Body of pancreas (tissue), 4 donors: ENCODE measurements around the gene SPOCK2. TPM values are rescaled to one million over a fixed set of nuclear protein-coding genes. Genes with fewer than 3 reads are reported as not detected.

Source experiments
- ATAC-seq: fragments of 150-250 bp; one replicate; pipeline ENCODE4 v1.9.1; 2016
- DNase-seq, 4 donors: peaks; one replicate each; pipeline ENCODE4 v3.0.0-alpha.2; 2019
- H3K27ac ChIP-seq, 4 donors: fragments of 200-600 bp; sonication (generic); 1 replicate in 3 of 4; 2 replicates in 1 of 4; pipeline versions ENCODE4 v1.5.1 to v1.6.1; 2016 to 2019; ENCODE audit warnings: mild to moderate bottlenecking in 1 of 4, mixed read lengths in 1 of 4, moderate library complexity in 1 of 4
- H3K27me3 ChIP-seq, 2 donors: fragments of 200-600 bp; sonication (generic); one replicate each; pipeline ENCODE4 v1.6.0; 2016; ENCODE audit warnings: mild to moderate bottlenecking in 1 of 2
- H3K36me3 ChIP-seq, 2 donors: fragments of 200-600 bp; sonication (generic); replicated peaks in 1 of 2; 2 replicates each; pipeline ENCODE4 v1.5.1; 2016; ENCODE audit warnings: low read depth in 2 of 2; ENCODE audit not compliant: insufficient read depth in 1 of 2
- H3K4me1 ChIP-seq: fragments of 200-600 bp; sonication (generic); one replicate; pipeline ENCODE4 v1.6.0; 2016
- H3K4me3 ChIP-seq, 2 donors: fragments of 200-600 bp; sonication (generic); 1 replicate in 1 of 2; 2 replicates in 1 of 2; pipeline ENCODE4 v1.5.1; 2016 to 2019
- H3K9me3 ChIP-seq, 3 donors: fragments of 200-600 bp; sonication (generic); 1 replicate in 2 of 3; 2 replicates in 1 of 3; pipeline ENCODE4 v1.5.1; 2016
- CTCF ChIP-seq, 7 experiments: fragments of 450-650 bp in 4 of 7; fragments of 200-600 bp in 3 of 7; sonication (generic) in 3 of 7; IDR thresholded peaks; one replicate each; pipeline ENCODE4 v1.5.1; 2016 to 2019; ENCODE audit warnings: antibody characterized with exemption in 7 of 7
- POLR2A ChIP-seq, 3 donors: fragments of 450-650 bp; IDR thresholded peaks; one replicate each; pipeline ENCODE4 v1.6.1; 2016; ENCODE audit warnings: antibody characterized with exemption in 3 of 3, mild to moderate bottlenecking in 2 of 3
- WGBS, 2 donors: methylation state at CpG; one replicate each; pipeline ENCODE4 v1.1.5; 2017; 5-methylcytosine and 5-hydroxymethylcytosine counted together
- intact Hi-C: fragments of 100-400 bp; cut with DNase I; formaldehyde crosslinking; loops from one replicate; pipeline ENCODE4 v1.15.1; 2023
- total RNA-seq, 2 donors: library from RNA; depleted of rRNA; stranded (reverse); fragments of >200 nt; gene quantifications; one replicate each; pipeline ENCODE4 v1.1.0, GENCODE V29; 2016

Gene SPOCK2
- total RNA-seq, 2 donors from 2014 or later: 2.0 to 7.3 TPM

- DNase-seq: no peak
- 90 to 99% methylated on average over 3 of the region's 3 CpGs for WGBS, 2 donors
- TF ChIP-seq CTCF (IDR thresholded peaks at IDR 0.05) (no peak), POLR2A (IDR thresholded peaks at IDR 0.05) (no peak)
- Histone ChIP-seq H3K27ac (no peak overlapping the region), H3K36me3 (no peaks in the 10 kb centered on the region), H3K4me3 (no peak overlapping the region), H3K27me3 (peaks cover 0 to 20% of the 10 kb centered on the region in 2 donors), H3K4me1 (peaks cover 17% of the 10 kb centered on the region), H3K9me3 (no peaks in the 10 kb centered on the region)
- no peak for ATAC-seq
- intact Hi-C loops: no loop called here
These were observed 2.0 kb upstream of the SPOCK2 start for GRCh38 chr10:72090326-72090725.

GRCh38 chr10:72089618-72090017, 1.3 kb upstream of the SPOCK2 start:
- intact Hi-C loops: no loop called here
- no peak for ATAC-seq
- H3K9me3 ChIP-seq: no peaks in the 10 kb centered on the region
- DNase-seq: no peak
- no peak overlapping the region for H3K27ac ChIP-seq
- peaks cover 0 to 20% of the 10 kb centered on the region in 2 donors for H3K27me3 ChIP-seq
- H3K4me1 ChIP-seq: peaks cover 17% of the 10 kb centered on the region
- no peak overlapping the region for H3K4me3 ChIP-seq
- TF ChIP-seq POLR2A (IDR thresholded peaks at IDR 0.05) (no peak), CTCF (IDR thresholded peaks at IDR 0.05) (no peak)
- H3K36me3 ChIP-seq: no peaks in the 10 kb centered on the region
- 74 to 85% methylated on average over 6 of the region's 6 CpGs for WGBS, 2 donors

- intact Hi-C loops: no loop called here
- Histone ChIP-seq H3K4me3 (no peak overlapping the region), H3K27me3 (peaks cover 0 to 20% of the 10 kb centered on the region in 2 donors), H3K9me3 (no peaks in the 10 kb centered on the region), H3K27ac (no peak overlapping the region), H3K36me3 (no peaks in the 10 kb centered on the region), H3K4me1 (peaks cover 17% of the 10 kb centered on the region)
- TF ChIP-seq POLR2A (IDR thresholded peaks at IDR 0.05): no peak
- no peak for TF ChIP-seq CTCF (IDR thresholded peaks at IDR 0.05)
- no peak for DNase-seq
- 67 to 75% methylated on average over 14 of the region's 14 CpGs for WGBS, 2 donors
- no peak for ATAC-seq
These were observed 681 bp upstream of the SPOCK2 start for GRCh38 chr10:72088889-72089575.

GRCh38 chr10:72087392-72087968, 871 bp downstream of the SPOCK2 start:
- peak; percentile 48 for ATAC-seq
- intact Hi-C loops: no loop called here

More at GRCh38 chr10:72087392-72087968, 871 bp downstream of the SPOCK2 start:
- Histone ChIP-seq H3K4me3 (no peak overlapping the region), H3K36me3 (no peaks in the 10 kb centered on the region), H3K27ac (peak overlapping the region in 1 of 4 donors; percentile 30), H3K27me3 (peaks cover 0 to 20% of the 10 kb centered on the region in 2 donors), H3K4me1 (peaks cover 17% of the 10 kb centered on the region), H3K9me3 (no peaks in the 10 kb centered on the region)
- DNase-seq: no peak
- TF ChIP-seq CTCF (IDR thresholded peaks at IDR 0.05) (no peak), POLR2A (IDR thresholded peaks at IDR 0.05) (no peak)
- 2 to 4% methylated on average over 10 to 37 of the region's 50 CpGs for WGBS, 2 donors
